Heart left ventricle (tissue), 16 donors: Measurements from ENCODE around the gene PKD1. TPM values are rescaled to one million over a fixed set of nuclear protein-coding genes. Genes with fewer than 3 reads are reported as not detected.

Experiments used
- ATAC-seq, 4 donors: fragments of 200-7000 bp; cut with Tn5 transposase; one replicate each; pipeline ENCODE4 v1.9.1; 2020 to 2022; ENCODE audit warnings: moderate library complexity in 4 of 4, mild to moderate bottlenecking in 3 of 4, moderate number of reproducible peaks in 1 of 4
- DNase-seq, 5 donors: peaks; one replicate each; pipeline ENCODE4 v3.0.0-alpha.2; 2020
- H3K27ac ChIP-seq, 12 donors: fragments of 200-600 bp; sonication (generic) in 4 of 12; one replicate each; pipeline versions ENCODE4 v1.5.0 to v1.8.0; 2016 to 2022; ENCODE audit warnings: mild to moderate bottlenecking in 2 of 12
- H3K27me3 ChIP-seq, 9 donors: fragments of 200-600 bp; sonication (generic) in 2 of 9; one replicate each; pipeline versions ENCODE4 v1.5.1 to v1.8.0; 2016 to 2022; ENCODE audit warnings: mild to moderate bottlenecking in 3 of 9
- H3K36me3 ChIP-seq, 9 donors: fragments of 200-600 bp; sonication (generic) in 2 of 9; one replicate each; pipeline versions ENCODE4 v1.5.0 to v1.8.0; 2018 to 2022; ENCODE audit warnings: mild to moderate bottlenecking in 2 of 9
- H3K4me1 ChIP-seq, 12 donors: fragments of 200-600 bp; sonication (generic) in 4 of 12; one replicate each; pipeline versions ENCODE4 v1.5.0 to v1.8.0; 2016 to 2022; ENCODE audit warnings: mild to moderate bottlenecking in 3 of 12
- H3K4me3 ChIP-seq, 12 donors: fragments of 200-600 bp; sonication (generic) in 4 of 12; one replicate each; pipeline versions ENCODE4 v1.5.0 to v1.8.0; 2017 to 2022; ENCODE audit warnings: mild to moderate bottlenecking in 9 of 12, moderate library complexity in 4 of 12
- H3K9me3 ChIP-seq, 12 donors: fragments of 200-600 bp; sonication (generic) in 4 of 12; one replicate each; pipeline versions ENCODE4 v1.5.0 to v1.8.0; 2016 to 2022; ENCODE audit warnings: mild to moderate bottlenecking in 1 of 12
- CTCF ChIP-seq, 12 donors: fragments of 200-600 bp; sonication (generic) in 4 of 12; IDR thresholded peaks; one replicate each; pipeline versions ENCODE4 v1.5.0 to v1.8.0; 2018 to 2022; ENCODE audit warnings: antibody characterized with exemption in 12 of 12, mild to moderate bottlenecking in 5 of 12
- POLR2A ChIP-seq, 2 donors: fragments of 450-650 bp; IDR thresholded peaks; one replicate each; pipeline ENCODE4 v1.6.1; 2017; ENCODE audit warnings: antibody characterized with exemption in 2 of 2, mild to moderate bottlenecking in 2 of 2, moderate library complexity in 2 of 2
- WGBS, 4 donors: extraction: QIAGEN DNeasy Blood & Tissue Kit in 2 of 4; methylation state at CpG; one replicate each; pipeline versions ENCODE4 v1.1.5 to v1.1.7; 2013 to 2018; 5-methylcytosine and 5-hydroxymethylcytosine counted together
- intact Hi-C, 10 donors: fragments of 100-400 bp; cut with DNase I; formaldehyde crosslinking; loops; one replicate each; pipeline versions ENCODE4 v1.11.1 to v1.14.2; 2022
- polyA plus RNA-seq, 2 donors: library from polyadenylated mRNA; stranded (reverse); fragments of 200-250 nt; gene quantifications; one replicate each; pipeline ENCODE4 v1.2.3, GENCODE V29; 2013
- total RNA-seq, 9 donors: library from RNA; depleted of rRNA in 2 of 9; stranded (reverse); fragments of >200 nt in 2 of 9; fragmentation: NEBNext Ultra II Directional in 3 of 9; extraction: Animal tissue kit (Norgen Biotek cat#: 25700) in 3 of 9; gene quantifications; one replicate each; pipeline versions ENCODE4 v1.1.0 to v1.2.4, GENCODE V29; 2016 to 2023
- donor health status: ischemic (EF 13 %, LVEDD 7.1; RV severe dilation, severe dysfunction).
- donor health status: healthy with polysubstance abuse.
- donor health status: DM: no; HTN: yes; CAD: no.
- donor health status: DM: no; HTN: no; CAD: no.
- donor health status: ischemic (EF 25% LVEDD 6.9; RV normal size, moderate dysfunction).
- donor health status: ischemic (EF 25% LVEDD 5.7; RV mildly dilated, moderate dysfunction).
- donor health status: healthy.
- donor health status: DM: yes; HTN: yes; CAD: no.
- donor health status: ischemic (EF 35%, LVEDD 5.7; RV mildly dilated, moderate dysfunction).
- donor health status: nonischemic (EF 11% LVEDD 7.7; RV severe dilation, severe dysfunction).
- donor health status: DM: yes; HTN: yes; CAD: no.
- donor health status: PGD.
- donor health status: ischemic (EF 29% LVEDD 5.4; RV normal size, mild dysfunction).
- donor health status: nonischemic (EF 23%, LVEDD 6.1; RV moderate dilation, normal function).

PKD1 gene
- total and polyA plus RNA-seq, 11 donors, result 64.9 to 441 (median 105) TPM

GRCh38 chr16:2047330-2048115 lies 88.2 kb downstream of the PKD1 start, which contains the start of the genes NTHL1 and TSC2:
Gene NTHL1, minus strand, starts transcription at chr16:2047834. Its CDS starts 11 bp downstream, at chr16:2047823.
Gene TSC2, plus strand, starts transcription at chr16:2047985. Its CDS starts 631 bp downstream, at chr16:2048616.
- Histone ChIP-seq H3K4me1 (peaks cover 14 to 61% (median 47%) of the 10 kb centered on the region in 12 donors), H3K27me3 (no peaks in the 10 kb centered on the region), H3K4me3 (peak within 1 kb of the TSS; percentile 71 to 99 (median 91)), H3K36me3 (peaks cover 0 to 27% (median 26%) of the 10 kb centered on the region in 9 donors), H3K27ac (peak within 1 kb of the TSS; percentile 36 to 94 (median 86)), H3K9me3 (no peaks in the 10 kb centered on the region)
- DNase-seq (peak; percentile 97 to 98 (median 98)), ATAC-seq (peak; percentile 82 to 94 (median 92))
- TF ChIP-seq POLR2A (IDR thresholded peaks at IDR 0.05) (peak in 1 of 2 donors; percentile 77), CTCF (IDR thresholded peaks at IDR 0.05) (peak; percentile 24 to 78 (median 54))
- intact Hi-C loops, result loop anchor here in 5 of 10 donors (1.0 to 2.0 kb wide), 5 partner anchors 17 to 24 kb away; partner anchors contain the start of gene NHERF2 (in 1 of the 5)
- 0 to 1% (median 1%) methylated on average over 37 to 81 of the region's 81 CpGs for WGBS, 4 donors

- DNase-seq (no peak), ATAC-seq (no peak)
- H3K9me3 ChIP-seq, result no peaks in the 10 kb centered on the region
- no peak for TF ChIP-seq CTCF (IDR thresholded peaks at IDR 0.05)
- no peak for TF ChIP-seq POLR2A (IDR thresholded peaks at IDR 0.05)
- 10 to 20% (median 15%) methylated on average over 7 to 8 of the region's 8 CpGs for WGBS, 4 donors
- H3K4me3 ChIP-seq, result peak overlapping the region; percentile 71 to 99 (median 91)
- H3K36me3 ChIP-seq, result peaks cover 0 to 21% (median 19%) of the 10 kb centered on the region in 9 donors
- intact Hi-C loops, result loop anchor here in 4 of 10 donors (1.0 to 2.0 kb wide), 4 partner anchors 18 to 24 kb away; partner anchors contain the start of gene NHERF2 (in 1 of the 4)
- no peaks in the 10 kb centered on the region for H3K27me3 ChIP-seq
- H3K27ac ChIP-seq, result peak overlapping the region; percentile 36 to 94 (median 86)
- peaks cover 18 to 67% (median 53%) of the 10 kb centered on the region in 12 donors for H3K4me1 ChIP-seq
Observed at GRCh38 chr16:2046893-2047329, 88.8 kb downstream of the PKD1 start.

DNA sequence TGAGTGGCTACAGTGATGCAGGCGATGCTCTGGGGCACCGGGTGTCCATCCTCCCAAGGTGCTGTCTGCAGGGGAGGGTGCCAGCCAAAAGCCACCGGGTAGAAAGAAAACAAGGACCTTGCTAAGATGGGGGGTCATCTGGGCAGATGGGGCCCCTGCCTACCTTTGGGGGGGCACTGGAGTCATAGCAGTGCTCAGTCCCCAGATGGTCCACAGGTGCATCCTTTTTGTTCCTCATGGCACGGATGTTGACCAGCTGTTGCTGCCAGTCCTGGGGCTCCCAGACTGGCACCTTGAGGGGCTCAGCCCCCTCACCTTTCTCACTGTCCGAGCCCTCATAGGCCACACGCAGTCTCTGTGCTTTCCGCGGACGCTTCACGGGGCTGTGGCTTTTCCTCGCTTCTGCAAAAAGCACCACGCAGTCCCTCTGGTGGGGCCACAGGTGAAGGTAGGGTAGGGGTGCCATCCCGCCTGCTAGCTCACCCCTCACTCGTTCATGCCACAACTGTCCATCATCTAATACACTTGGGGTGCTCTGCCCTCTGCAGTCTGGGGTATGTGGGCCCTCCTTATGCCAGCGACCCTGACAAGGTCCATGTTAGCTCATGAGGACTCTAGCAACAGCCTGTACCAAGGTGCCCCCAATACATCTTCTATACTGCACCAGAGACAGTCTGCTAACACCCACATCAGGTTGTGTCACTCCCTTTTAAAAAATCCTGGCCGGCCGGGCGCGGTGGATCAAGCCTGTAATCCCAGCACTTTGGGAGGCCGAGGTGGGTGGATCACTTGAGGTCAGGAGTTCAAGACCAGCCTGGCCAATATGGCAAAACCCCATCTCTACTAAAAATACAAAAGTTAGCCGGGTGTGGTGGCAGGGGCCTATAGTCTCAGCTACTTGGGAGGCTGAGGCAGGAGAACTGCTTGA lies 89.5 kb downstream of the PKD1 start:
- ATAC-seq, result no peak
- no peaks in the 10 kb centered on the region for H3K27me3 ChIP-seq
- no peaks in the 10 kb centered on the region for H3K9me3 ChIP-seq
- peak overlapping the region; percentile 36 to 94 (median 86) for H3K27ac ChIP-seq
- no peak for DNase-seq
- 80 to 89% (median 87%) methylated on average over 21 of the region's 21 CpGs for whole genome bisulfite sequencing, 4 donors
- peaks cover 0 to 14% (median 13%) of the 10 kb centered on the region in 9 donors for H3K36me3 ChIP-seq
- TF ChIP-seq CTCF (IDR thresholded peaks at IDR 0.05) (no peak), POLR2A (IDR thresholded peaks at IDR 0.05) (no peak)
- H3K4me3 ChIP-seq, result peak overlapping the region in 9 of 12 donors; percentile 72 to 99 (median 93)
- peaks cover 18 to 74% (median 60%) of the 10 kb centered on the region in 12 donors for H3K4me1 ChIP-seq
- intact Hi-C loops, result loop anchor here in 3 of 10 donors (2.0 kb wide), 3 partner anchors 17 to 21 kb away; partner anchors contain the start of gene NHERF2 (in 1 of the 3)
